ENCODE results near the gene GALNT13.

GALNT13 gene

DNA sequence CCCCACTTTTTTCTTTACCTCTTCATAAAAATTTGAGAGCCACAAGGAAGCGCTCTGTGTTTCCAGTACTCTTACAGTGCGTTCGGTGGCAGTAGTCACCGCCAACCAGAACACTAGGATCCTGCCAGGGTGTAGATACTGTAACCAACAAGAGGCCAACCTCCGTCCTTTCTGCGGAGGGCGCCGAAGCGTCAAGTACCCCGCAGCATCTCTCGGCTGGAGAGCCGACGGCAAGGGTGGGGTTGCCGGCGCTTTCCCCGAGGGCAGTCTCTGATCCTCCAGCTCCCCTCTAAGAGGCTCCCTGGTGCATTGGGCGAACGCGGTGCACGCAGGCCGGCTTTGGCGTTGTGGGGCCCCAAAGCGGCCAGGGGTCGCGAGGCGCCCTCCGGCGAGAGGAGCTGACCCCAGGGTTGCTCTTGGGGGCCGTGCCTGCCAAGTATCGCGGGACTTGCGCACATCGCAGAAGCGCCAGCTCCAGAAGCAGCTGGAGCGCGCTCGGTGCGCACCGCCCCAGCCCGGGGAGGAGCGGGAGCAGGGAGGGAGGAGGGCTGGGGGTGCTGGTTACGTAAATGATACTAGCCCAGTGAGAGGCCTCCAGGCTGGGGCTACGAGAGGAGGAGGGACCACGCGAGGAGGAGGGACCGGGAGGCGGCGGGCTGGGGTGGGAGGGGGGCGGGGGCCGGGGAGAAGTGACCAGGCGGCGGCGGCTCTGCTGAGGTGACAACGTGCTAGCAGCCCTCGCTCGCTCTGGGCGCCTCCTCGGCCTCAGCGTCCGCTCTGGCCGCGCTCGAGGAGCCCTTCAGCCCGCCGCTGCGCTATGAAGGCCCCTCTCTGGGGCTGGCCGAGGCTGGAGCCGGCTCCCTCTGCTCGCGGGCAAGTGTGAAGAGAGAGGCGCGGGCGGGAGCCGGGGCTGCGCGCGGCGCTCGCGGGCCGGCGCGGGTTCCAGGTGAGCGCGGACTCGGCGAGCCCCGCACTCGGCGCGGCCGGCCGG is at the start of gene GALNT13:
Gene GALNT13, plus strand, starts transcription at position 692 of the 991 bp plus-strand sequence.
- peak; percentile 64 for DNase-seq

DNA sequence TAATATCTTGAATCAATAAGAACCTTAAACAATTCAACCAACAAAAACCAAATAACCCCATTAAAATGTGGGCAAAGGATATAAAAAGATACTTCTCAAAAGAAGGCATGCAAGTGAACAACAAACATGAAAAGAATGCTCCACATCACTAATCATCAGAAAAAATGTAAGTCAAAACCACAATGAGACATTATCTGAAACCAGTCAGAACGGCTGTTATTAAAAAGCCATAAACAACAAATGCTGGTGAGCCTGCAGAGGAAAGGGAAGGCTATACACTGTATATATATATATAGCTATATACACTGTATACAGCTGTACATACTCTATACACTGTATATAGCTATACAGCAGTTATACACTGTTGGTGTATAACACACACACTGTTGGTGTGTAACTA is 47.8 kb upstream of the GALNT13 start:
- DNase-seq: no peak

DNA sequence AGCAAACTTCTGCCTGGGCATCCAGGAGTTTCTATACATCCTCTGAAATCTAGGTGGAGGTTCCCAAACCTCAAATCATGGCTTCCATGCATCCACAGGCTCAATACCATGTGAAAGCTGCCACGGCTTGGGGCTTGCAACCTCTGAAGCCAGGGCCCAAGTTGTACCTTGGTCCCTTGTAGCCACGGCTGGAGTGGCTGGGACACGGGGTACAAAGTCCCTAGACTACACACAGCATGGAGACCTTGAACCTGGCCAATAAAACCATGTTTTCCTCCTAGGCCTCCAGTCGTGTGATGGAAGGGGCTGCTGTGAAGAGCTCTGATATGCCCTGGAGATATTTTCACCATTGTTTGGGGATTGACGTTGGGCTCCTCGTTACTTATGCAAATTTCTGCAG is 43.4 kb upstream of the GALNT13 start:
- no peak for DNase-seq

DNA sequence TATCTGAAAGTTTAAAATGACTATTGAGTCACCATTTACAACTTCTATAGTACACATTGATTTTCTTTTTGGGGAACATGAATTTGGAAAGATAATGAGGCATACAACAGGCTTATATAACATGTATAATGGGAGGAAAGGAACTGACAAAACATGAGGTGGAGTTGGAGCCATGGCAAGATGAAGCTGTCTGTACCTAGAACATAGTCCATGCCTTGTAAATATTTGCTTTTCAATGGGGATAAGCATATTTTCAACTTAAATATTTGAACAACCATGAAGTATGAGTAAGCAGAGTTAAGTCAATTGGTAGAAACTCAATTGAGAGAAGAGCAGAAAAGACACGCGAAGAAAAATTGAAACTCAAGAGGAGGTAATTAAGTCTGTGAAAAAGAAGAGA is 37.1 kb upstream of the GALNT13 start:
- no peak for DNase-seq

DNA sequence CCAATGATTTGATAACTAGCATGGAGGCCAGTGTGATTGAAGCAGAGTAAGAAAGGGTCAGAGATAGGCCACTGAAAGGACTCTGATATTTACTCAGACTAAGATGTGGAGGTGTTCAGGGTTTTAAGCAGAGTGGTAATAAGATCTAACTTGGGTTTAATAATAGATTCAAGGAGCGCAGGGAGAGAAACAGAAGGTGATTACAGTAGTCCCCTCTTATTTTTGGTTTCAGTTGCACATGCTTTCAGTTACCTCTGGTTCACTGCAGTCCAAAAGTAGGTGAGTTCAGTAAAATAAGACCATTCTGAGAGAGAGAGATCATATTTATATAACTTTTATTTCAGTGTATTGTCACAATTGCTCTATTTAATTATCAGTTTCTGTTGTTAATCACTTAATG is 13.5 kb upstream of the GALNT13 start:
- DNase-seq: no peak

DNA sequence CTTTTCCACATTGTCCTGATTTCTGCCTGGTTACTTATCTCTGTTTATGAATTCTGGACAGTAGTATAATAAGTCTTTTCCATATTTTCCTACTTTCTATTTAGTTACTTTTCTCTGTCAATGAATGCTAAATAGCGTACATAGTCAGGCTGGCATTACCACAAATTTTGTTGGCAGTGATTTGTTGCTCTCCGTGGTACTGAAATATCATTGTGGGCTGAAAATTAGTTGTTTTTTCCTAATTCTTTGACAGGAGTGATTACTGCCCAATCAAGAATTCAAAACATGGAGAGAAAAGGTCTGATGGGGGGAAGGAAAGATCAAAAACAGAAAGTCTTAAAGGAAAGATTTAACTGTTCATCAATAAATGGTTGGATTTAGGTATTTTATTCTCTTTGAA is 7.7 kb upstream of the GALNT13 start:
- DNase-seq: no peak

DNA sequence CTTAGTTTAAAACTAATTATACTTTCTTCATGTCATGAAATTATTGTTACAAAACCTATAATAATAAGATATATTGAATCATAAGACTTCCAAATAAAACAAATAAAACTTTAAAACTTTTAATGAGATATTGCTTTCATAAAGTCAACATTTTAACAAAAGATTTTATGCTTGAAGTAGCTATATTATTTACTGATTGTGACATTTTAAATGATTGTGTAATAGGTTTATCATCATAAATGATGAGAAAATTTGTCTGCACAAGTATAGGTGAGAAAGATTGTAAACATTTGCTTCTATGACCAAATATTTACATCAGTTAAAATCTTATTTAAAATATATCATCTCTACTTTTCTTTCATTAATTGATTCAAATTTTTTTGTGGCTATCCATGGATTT is 5.1 kb upstream of the GALNT13 start:
- DNase-seq: no peak

DNA sequence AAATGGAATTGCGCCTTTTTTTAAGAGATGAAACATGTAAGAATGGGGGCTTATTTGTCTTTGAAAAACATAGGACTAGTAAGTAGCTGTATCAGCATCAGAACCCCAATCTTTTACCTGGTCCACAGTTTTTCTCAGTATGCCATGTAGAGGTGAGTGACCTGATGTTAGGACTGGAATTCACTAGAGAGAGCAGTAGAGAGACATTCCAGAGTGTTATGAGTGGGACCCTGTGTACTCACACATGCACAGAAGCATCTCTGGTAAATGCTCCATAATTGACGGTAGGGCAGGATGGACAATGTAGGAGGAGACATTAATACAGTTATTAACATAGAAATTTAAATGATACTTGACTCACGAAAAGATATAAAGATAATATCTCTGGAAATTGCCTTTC is 1.4 kb upstream of the GALNT13 start:
- no peak for DNase-seq

DNA sequence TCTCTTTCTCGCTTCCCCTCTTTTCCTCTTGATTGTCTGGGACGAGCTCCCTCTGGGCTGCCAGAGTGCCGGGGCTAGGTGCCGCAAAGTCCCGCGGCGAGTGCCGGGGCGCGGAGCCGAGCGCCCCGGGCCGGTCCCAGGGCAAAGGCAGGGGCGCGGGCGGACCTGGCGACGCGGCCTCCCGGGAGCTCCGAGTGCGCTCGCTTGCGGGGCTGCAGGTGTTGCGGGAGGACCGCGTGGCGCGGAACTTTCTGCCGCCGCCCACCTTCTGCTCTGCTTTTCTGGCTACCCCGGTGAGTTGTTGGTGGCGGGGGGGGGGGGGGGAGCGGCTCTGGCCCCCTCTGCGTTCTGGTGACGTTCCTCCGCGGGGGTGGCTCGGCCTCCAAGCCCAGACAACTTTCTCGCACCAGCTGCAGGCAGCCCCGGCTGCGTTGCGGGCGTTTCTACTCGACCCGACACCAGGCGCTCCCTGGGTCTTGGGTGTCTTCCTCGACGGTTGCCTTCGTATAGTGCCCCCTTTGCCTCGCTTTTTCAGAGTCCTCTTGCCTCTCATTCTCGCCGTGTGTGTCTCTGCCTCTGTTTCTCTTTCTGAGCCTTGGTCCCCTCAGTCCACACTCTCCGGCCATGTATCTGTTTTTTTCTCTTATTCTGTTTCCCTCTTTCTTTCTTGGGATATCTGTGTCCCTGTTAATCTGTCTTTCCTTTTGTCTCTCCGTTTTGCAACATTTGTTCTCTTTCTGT is 759 bp downstream of the GALNT13 start:
- DNase-seq: no peak

DNA sequence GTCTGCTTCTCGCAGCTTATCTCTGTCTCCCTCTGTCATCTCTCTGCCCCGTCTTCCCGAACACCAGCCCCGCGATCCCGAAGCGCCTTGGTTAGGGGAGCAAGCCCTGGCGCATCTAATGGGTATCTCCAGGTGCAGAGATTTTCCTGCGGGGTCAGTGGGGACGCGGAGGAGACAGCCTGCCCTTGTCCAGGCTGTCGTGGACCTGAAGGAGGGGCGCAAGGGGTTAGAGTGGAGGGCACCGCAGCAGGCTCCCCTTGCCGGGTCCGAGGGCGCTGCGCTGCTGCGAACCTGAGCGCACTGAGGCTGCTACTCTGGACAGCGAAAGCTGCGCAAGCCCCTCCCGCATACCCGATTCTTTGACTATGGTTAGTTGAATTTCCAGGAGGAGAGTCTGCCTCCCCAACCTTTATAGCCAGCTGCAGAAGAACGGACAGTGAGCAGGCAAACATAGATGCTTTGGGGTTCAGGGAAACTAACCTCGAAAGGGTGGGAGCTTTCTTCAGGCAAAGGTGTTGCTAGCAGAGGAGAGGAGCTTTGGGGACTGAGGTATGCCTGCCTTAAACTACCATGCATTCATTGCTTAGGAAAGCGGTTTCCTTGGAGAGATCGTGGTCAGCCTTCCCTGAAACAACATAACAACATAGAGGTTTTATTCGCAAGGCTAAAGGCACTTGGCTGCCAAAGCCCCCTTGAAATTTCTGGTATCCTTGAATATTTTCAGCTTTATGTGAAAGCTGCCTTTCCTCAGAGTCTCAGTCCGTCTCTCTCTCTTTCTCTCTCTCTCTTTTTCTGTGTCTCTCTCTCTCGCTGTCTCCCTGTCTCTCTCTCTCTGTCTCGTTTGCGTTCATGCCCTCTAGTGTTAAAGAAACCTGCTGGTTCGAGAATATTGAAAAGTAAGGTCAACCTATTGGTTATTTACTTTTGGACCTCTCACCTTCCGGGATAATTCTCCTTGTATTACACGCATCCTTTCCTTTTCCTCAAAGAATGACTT is 1.6 kb downstream of the GALNT13 start:
- DNase-seq: peak; percentile 44

DNA sequence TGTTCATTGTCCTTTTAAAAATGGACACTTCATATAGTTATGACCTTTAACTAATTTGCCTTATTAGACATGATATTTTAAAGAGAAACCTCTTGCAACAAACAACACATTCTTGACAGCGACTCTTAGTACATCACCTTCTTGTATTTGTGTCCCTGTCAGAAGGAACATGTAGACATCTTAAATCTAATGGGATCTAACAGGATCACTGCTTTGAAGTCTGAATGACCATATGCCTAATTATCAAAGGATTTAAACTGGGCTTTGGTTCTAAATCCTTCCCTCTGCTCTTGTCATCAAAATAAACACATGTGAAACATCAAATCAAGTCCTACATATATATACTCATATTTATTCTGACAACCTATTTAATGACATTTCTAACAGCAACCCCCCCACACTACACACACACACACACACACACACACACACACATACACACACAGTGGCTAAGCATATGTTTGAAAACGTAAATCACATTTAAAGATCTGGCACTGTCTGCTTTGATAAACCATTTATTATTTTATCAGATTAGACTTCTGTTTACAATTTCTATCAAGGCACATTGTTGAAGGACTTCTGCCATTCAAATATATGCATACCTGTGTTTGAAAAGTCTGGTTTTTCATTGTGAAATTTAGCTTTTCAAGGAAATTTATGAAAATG is 4.2 kb downstream of the GALNT13 start:
- no peak for DNase-seq

DNA sequence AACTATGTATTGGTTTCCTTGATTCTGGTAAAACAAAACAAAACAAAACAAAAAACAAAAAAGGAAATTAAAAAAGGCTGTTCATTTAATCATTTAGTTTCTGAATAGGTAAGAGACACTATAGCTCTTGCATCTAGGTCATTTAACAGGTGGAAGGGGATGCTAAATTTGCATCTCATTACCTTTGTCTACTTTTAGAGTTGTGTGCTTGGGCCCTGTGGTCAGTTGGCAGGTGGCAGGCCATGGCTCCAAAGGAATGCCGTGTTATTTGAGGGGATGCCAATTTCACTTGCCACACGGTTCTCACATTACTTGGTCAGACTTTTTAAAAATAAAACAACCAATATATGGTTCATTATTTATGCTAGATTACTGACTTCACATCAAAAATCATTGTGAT is 9.2 kb downstream of the GALNT13 start:
- DNase-seq: no peak

DNA sequence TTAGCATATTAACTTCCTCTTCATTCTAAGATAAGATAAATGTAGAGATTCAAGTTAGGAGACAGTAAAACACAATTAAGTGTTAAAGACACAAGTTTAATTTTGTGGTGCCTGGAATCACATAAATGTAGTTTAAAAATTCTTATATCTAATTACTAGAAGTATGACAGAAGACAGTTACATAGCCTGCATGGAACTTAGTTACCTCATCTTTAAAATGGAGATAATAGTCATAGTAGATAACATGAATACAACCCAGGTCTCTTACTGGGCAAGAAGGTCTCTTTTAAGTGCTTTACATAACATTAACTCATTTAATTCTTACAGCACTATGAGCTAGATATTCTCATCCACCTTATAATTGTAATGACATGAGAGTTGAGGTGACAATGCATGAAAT is 15.1 kb downstream of the GALNT13 start:
- no peak for DNase-seq

DNA sequence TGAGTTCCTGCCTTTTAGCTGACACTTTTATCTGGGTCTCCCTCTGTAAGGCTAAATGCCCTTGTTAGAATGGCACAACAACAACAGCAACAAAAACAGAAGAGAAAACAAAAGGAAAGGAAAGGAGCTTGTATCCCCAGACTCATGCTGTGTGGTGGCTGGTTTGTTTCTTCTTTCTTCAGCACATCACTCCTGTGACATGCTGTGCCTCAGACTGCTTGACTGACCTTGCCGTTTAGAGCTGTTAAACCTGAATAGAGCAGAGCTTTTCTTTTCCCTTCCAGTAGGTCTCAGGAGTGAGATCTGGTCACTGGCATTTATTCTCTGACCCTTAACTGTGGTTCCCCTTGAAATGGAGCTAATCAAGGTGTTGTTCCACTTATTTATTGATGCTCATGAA is 18.9 kb downstream of the GALNT13 start:
- no peak for DNase-seq

DNA sequence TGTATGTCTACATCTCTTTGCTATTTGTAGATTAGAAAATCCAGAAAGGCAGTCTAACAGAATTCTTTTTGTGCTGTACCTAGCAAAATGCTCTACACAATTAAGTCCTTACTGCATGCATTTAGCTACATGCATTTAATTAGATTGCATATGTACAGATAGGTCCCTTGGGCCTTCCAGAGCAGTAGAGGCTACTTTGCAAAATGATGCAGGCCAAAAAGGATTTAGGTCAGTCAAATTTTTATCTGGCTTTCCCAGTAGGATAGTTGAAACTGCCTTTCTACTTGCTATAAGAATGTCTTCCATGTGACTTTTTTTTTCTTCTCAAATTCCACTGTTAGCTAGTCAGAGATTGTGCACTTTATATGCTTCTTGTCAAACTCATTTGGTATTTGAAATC is 19.3 kb downstream of the GALNT13 start:
- DNase-seq: no peak

DNA sequence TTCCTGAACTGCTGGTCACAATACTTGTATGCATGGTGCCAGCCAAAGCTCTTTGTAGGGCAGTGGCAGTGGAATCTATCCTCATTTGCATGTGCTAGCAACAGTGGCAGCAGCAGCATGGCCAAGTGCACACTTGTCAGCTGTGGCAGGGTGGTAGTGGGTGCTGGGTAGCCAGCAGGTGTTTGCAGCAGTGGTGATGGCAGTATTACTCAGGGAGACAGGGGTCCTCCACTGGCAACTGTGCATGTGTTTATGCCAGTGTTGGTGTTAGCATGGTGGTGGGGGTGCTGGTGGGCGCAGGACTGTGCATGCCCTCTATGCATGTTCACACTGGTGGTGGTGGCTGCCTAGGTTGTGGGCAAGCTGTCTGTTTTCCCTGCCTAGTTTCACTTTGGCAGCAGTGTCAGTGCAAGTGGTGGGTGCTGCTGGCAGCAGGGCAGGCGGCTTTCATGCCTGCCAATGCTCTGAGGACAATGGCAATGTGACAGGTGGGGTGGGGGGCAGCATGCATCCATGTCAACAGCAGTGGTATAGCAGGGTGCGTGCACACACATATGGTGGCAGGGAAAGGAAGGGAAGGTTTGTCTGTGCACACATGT is 41.2 kb downstream of the GALNT13 start:
- no peak for DNase-seq

DNA sequence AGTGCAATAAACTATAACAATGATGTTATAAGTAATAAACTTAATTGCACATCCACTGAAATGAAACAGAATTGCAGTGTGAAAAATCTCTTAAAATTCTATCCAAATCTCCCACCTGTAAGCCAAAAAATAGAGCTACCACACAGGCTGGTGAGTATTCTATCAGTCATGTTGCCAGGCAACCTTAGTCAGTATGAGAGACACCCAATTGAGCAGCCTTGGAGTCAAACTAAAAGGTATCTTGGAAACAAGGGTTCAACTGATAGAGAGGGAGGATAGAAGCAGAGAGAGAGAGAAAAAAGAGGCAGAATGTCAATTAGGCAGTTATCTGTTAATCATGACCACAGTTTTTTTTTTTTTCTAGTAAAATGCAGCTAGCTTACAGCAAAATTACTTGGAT is 45.8 kb downstream of the GALNT13 start:
- no peak for DNase-seq

DNA sequence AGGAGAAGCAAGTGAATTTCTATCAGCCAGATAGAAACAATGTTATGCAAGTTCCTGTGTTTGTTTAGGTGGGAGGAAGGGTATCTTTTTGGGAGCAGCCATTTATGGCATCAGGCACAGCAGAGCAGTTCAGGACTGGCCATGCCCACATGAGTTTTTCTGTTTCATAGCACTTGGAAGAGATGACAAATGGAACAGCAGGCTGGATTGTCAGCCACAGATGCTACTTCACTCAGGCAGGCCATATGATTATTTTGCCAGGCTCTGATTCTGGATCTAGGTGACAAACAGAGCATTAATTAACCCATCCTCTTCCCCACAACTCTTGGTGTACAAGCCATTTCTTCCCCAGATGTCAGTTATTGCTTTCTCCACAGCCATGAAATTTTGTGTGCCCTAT is 63.8 kb downstream of the GALNT13 start:
- no peak for DNase-seq

DNA sequence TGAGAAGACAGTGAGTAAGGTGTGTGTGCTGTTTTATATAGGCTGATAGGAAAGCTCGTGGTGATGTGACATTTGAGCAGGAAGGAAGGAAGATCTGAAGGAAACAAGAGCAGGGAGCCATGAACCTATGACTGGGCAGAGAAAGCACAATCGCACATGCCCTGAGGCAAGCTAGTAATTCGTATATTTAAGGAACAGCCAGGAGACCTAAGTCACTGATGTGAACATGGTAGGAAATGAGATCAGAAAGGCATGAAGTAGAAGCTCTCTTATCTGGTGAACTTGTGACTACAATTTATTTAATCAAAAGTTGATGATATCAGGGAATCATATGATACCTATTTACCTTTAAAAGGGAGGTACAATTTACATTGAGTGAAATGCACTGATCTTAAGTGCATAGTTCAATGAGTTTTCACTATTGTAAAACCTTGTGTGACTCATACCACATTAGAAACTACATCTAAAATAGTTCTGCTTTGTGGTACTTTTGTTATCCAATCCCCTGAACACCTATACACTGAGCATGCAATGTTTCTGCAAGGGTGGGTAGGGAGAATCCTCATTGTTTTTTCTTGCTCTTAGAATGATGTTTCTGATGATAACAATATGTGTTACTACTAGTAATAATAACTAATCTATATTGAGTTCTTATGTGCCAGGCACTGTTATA is 67.5 kb downstream of the GALNT13 start:
- DNase-seq: no peak

DNA sequence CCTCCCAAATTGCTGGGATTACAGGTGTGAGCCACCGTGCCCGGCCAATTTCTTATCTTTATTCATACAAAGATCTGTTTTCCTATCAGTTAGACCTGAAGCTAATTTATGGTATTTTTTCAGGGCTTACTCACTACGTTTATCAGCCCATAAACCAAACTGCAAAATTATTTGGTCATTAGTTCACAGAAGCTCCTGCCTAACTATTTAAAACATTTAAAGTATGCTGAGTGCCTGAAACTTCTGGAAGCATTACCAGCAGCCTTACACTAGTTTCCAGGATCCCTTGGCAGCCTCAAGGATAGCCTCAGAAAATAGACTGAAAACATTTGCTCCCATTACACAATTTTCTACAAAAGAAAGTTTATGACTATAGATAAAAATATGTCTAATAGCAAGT is 68.8 kb downstream of the GALNT13 start:
- DNase-seq: no peak

DNA sequence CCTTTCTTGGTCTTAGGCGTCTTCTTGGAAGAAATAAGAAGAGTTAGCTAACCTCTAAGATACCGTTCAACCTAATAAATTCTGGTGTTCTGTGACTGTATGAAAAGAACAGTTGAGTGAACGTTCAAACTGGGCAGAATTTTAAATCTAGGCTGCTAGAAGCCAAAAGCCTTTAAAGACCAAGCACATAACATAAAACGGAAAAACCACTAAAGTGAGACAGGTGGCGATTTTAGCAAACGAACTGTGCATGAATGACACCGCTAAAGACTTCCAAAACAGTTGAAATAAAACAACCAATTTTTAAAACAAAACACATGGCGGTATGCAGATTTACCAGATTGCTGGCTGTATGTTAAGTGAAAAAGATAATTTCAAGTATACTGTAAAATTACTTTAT is 73.1 kb downstream of the GALNT13 start:
- no peak for DNase-seq
